Liver (tissue), 3 donors: ENCODE measurements around the gene ATF7.

Experiments
- ATF3 ChIP-seq: IDR thresholded peaks from 2 replicates; pipeline ENCODE4 v1.6.1; 2016; ENCODE audit warnings: antibody characterized with exemption
- CTCF ChIP-seq: fragments of 150-350 bp; IDR thresholded peaks from 2 replicates; pipeline ENCODE4 v1.5.1; 2017; ENCODE audit warnings: improper control_type of control experiment, low read depth, low read length; ENCODE audit not compliant: missing input control
- EGR1 ChIP-seq, 2 donors: IDR thresholded peaks; 2 replicates each; pipeline ENCODE4 v1.6.1; 2016 to 2018; ENCODE audit warnings: antibody characterized with exemption in 2 of 2, low read depth in 2 of 2
- HNF4A ChIP-seq, 2 donors: conservative IDR thresholded peaks; 2 replicates each; pipeline ENCODE4 v1.6.1; 2016; ENCODE audit warnings: antibody characterized with exemption in 2 of 2, mild to moderate bottlenecking in 2 of 2
- HNF4G ChIP-seq: IDR thresholded peaks from 2 replicates; pipeline ENCODE4 v1.6.1; 2016; ENCODE audit warnings: antibody characterized with exemption
- JUND ChIP-seq, 2 donors: IDR thresholded peaks; 2 replicates each; pipeline ENCODE4 v1.6.1; 2016; ENCODE audit warnings: antibody characterized with exemption in 2 of 2
- MAX ChIP-seq: IDR thresholded peaks from 2 replicates; pipeline ENCODE4 v1.6.1; 2016; ENCODE audit warnings: antibody characterized with exemption
- NR2F2 ChIP-seq: IDR thresholded peaks from 2 replicates; pipeline ENCODE4 v1.6.1; 2016; ENCODE audit warnings: antibody characterized with exemption
- RAD21 ChIP-seq, 2 donors: IDR thresholded peaks; 2 replicates each; pipeline ENCODE4 v1.6.1; 2016; ENCODE audit warnings: antibody characterized with exemption in 2 of 2, mild to moderate bottlenecking in 2 of 2
- REST ChIP-seq: IDR thresholded peaks from 2 replicates; pipeline ENCODE4 v1.6.1; 2016; ENCODE audit warnings: antibody characterized with exemption, mild to moderate bottlenecking
- RXRA ChIP-seq, 2 donors: IDR thresholded peaks; 2 replicates each; pipeline ENCODE4 v1.6.1; 2017 to 2018; ENCODE audit warnings: antibody characterized with exemption in 2 of 2, mild to moderate bottlenecking in 1 of 2
- TAF1 ChIP-seq: conservative IDR thresholded peaks from 2 replicates; pipeline ENCODE4 v1.6.1; 2016; ENCODE audit warnings: antibody characterized with exemption, mild to moderate bottlenecking
- YY1 ChIP-seq: IDR thresholded peaks from 2 replicates; pipeline ENCODE4 v1.6.1; 2016; ENCODE audit warnings: antibody characterized with exemption, mild to moderate bottlenecking
- donor health status: healthy.
- donor health status: healthy.

- TF ChIP-seq RXRA (IDR thresholded peaks at IDR 0.05): no peak
- TF ChIP-seq CTCF: no peak
- TF ChIP-seq MAX: no peak
- no peak for TF ChIP-seq TAF1
- no peak for TF ChIP-seq ATF3
- TF ChIP-seq HNF4A (conservative IDR thresholded peaks at IDR 0.05): no peak
- TF ChIP-seq EGR1 (IDR thresholded peaks at IDR 0.05; ENCODE audit: low read depth in 2 of 2): no peak
- no peak for TF ChIP-seq JUND (IDR thresholded peaks at IDR 0.05)
- TF ChIP-seq RAD21 (IDR thresholded peaks at IDR 0.05): no peak
- no peak for TF ChIP-seq NR2F2
- TF ChIP-seq YY1: no peak
- TF ChIP-seq HNF4G: no peak
- TF ChIP-seq REST: no peak
These were observed 23.9 kb downstream of the ATF7 start for GRCh38 chr12:53602176-53602864.
